Measurements from ENCODE around the gene ZNF668.

Gene ZNF668

GRCh38 chr16:31072540-31073141, 1.4 kb downstream of the ZNF668 start:
- H3K4me3 ChIP-seq (ENCODE audit: insufficient read length, low read depth), result peak overlapping the region; percentile 95
- TF ChIP-seq YY1 (IDR thresholded peaks at IDR 0.05; ENCODE audit: insufficient read depth, insufficient read length) (no peak), ZNF274 (IDR thresholded peaks at IDR 0.05; ENCODE audit: low read depth, low read length) (no peak), SUZ12 (IDR thresholded peaks at IDR 0.05; ENCODE audit: extremely low read depth, insufficient read depth, insufficient read length) (no peak)
- DNase-seq (ENCODE audit: low read depth, low spot score), result no peak

GRCh38 chr16:31071861-31072260, 2.2 kb downstream of the ZNF668 start:
- H3K4me3 ChIP-seq (ENCODE audit: insufficient read length, low read depth), result peak overlapping the region; percentile 95
- TF ChIP-seq ZNF274 (IDR thresholded peaks at IDR 0.05; ENCODE audit: low read depth, low read length) (no peak), SUZ12 (IDR thresholded peaks at IDR 0.05; ENCODE audit: extremely low read depth, insufficient read depth, insufficient read length) (no peak), YY1 (IDR thresholded peaks at IDR 0.05; ENCODE audit: insufficient read depth, insufficient read length) (no peak)
- peaks cover 19% of the 10 kb centered on the region for H3K36me3 ChIP-seq (ENCODE audit: insufficient read depth, insufficient read length, low read length)
- no peaks in the 10 kb centered on the region for H3K9me3 ChIP-seq (ENCODE audit: insufficient read depth, low read length)
- no peaks in the 10 kb centered on the region for H3K4me1 ChIP-seq (ENCODE audit: insufficient read depth, insufficient read length)
- H3K27me3 ChIP-seq (ENCODE audit: insufficient read depth, insufficient read length), result no peaks in the 10 kb centered on the region
- H3K9ac ChIP-seq (ENCODE audit: insufficient read length, low read depth), result peak overlapping the region; percentile 95
- no peak for DNase-seq (ENCODE audit: low read depth, low spot score)

More at GRCh38 chr16:31072540-31073141, 1.4 kb downstream of the ZNF668 start:
- Histone ChIP-seq H3K9ac (ENCODE audit: insufficient read length, low read depth) (peak overlapping the region; percentile 95), H3K36me3 (ENCODE audit: insufficient read depth, insufficient read length, low read length) (peaks cover 24% of the 10 kb centered on the region), H3K27me3 (ENCODE audit: insufficient read depth, insufficient read length) (no peaks in the 10 kb centered on the region), H3K9me3 (ENCODE audit: insufficient read depth, low read length) (no peaks in the 10 kb centered on the region), H3K4me1 (ENCODE audit: insufficient read depth, insufficient read length) (no peaks in the 10 kb centered on the region)

- TF ChIP-seq YY1 (IDR thresholded peaks at IDR 0.05; ENCODE audit: insufficient read depth, insufficient read length), result no peak
- no peak for TF ChIP-seq ZNF274 (IDR thresholded peaks at IDR 0.05; ENCODE audit: low read depth, low read length)
- no peak for TF ChIP-seq SUZ12 (IDR thresholded peaks at IDR 0.05; ENCODE audit: extremely low read depth, insufficient read depth, insufficient read length)
- DNase-seq (ENCODE audit: low read depth, low spot score), result no peak
- H3K36me3 ChIP-seq (ENCODE audit: insufficient read depth, insufficient read length, low read length), result peaks cover 26% of the 10 kb centered on the region
- H3K27me3 ChIP-seq (ENCODE audit: insufficient read depth, insufficient read length), result no peaks in the 10 kb centered on the region
- H3K4me3 ChIP-seq (ENCODE audit: insufficient read length, low read depth), result no peak overlapping the region
- H3K9ac ChIP-seq (ENCODE audit: insufficient read length, low read depth), result no peak overlapping the region
- H3K9me3 ChIP-seq (ENCODE audit: insufficient read depth, low read length), result no peaks in the 10 kb centered on the region
- H3K4me1 ChIP-seq (ENCODE audit: insufficient read depth, insufficient read length), result no peaks in the 10 kb centered on the region
These were observed 6.7 kb downstream of the ZNF668 start for GRCh38 chr16:31067342-31067741.

DNA sequence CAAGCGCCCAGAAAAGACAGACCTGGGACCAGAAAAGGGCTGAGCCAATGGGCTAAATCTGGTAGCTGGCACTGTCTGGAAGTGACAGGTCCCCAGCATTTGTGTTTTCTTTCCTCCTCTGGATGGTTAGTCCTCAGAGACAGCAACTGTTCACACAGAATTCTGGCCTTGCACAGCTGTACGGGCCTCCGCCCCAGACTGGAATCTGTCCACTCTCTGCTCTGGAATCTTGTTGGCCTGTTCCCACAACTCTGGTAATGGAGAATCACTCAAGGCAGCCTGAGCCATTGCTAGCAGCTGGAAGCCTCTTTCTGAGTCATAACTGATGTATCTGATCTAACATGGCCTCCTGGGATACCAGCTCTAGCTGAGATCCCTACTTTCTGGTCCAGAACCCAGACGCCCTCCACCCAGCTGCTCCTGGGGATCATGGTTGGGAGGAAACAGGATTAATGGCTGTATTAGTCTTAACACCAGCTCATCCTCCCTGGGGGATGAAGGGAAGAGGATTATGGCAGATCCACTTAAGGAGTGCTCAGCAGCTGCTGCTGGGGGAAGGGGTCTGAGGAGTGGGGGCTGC, 9.1 kb downstream of the ZNF668 start:
- no peak overlapping the region for H3K9ac ChIP-seq (ENCODE audit: insufficient read length, low read depth)
- peaks cover 49% of the 10 kb centered on the region for H3K36me3 ChIP-seq (ENCODE audit: insufficient read depth, insufficient read length, low read length)
- no peak for TF ChIP-seq ZNF274 (IDR thresholded peaks at IDR 0.05; ENCODE audit: low read depth, low read length)
- no peak for TF ChIP-seq YY1 (IDR thresholded peaks at IDR 0.05; ENCODE audit: insufficient read depth, insufficient read length)
- TF ChIP-seq SUZ12 (IDR thresholded peaks at IDR 0.05; ENCODE audit: extremely low read depth, insufficient read depth, insufficient read length), result no peak
- no peaks in the 10 kb centered on the region for H3K4me1 ChIP-seq (ENCODE audit: insufficient read depth, insufficient read length)
- no peak overlapping the region for H3K4me3 ChIP-seq (ENCODE audit: insufficient read length, low read depth)
- H3K27me3 ChIP-seq (ENCODE audit: insufficient read depth, insufficient read length), result no peaks in the 10 kb centered on the region
- no peak for DNase-seq (ENCODE audit: low read depth, low spot score)
- no peaks in the 10 kb centered on the region for H3K9me3 ChIP-seq (ENCODE audit: insufficient read depth, low read length)

DNA sequence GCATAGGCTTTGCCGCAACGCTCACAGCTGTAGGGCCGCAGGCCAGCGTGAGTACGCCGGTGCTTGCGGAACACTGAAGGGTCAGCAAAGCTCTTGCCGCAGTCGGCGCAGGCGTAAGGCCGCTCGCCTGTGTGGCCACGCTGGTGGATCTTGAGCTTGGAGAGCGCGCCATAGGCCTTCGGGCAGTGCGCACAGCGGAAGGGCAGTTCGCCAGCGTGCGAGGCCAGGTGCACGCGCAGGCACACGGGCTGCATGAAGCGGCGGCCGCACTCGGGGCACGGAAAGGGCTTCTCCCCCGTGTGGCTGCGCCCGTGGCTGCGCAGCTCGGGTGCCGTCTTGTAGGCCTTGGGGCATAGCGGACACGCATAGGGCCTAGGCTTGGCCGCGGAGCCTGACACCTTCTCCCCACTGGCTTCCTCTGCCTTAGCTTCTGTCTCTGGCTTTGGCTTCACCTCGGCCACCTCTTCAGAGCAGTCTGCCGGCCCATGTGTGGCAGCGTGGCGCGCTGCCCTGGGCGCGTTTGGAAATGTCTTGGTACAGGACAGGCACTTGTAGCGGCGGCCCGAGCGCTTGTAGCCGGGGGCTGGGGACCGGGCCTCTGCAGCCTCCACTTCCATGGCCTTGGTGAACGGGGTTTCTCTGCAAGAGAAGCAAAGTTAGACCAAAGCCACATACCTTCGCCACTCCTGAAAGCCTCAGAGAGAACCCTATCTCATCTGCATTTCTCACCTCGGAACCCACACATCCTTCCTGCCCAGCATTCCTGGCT, 10.0 kb downstream of the ZNF668 start:
- Histone ChIP-seq H3K9me3 (ENCODE audit: insufficient read depth, low read length) (no peaks in the 10 kb centered on the region), H3K4me1 (ENCODE audit: insufficient read depth, insufficient read length) (no peaks in the 10 kb centered on the region), H3K4me3 (ENCODE audit: insufficient read length, low read depth) (no peak overlapping the region), H3K9ac (ENCODE audit: insufficient read length, low read depth) (no peak overlapping the region), H3K27me3 (ENCODE audit: insufficient read depth, insufficient read length) (no peaks in the 10 kb centered on the region), H3K36me3 (ENCODE audit: insufficient read depth, insufficient read length, low read length) (peaks cover 54% of the 10 kb centered on the region)
- TF ChIP-seq ZNF274 (IDR thresholded peaks at IDR 0.05; ENCODE audit: low read depth, low read length), result no peak
- no peak for TF ChIP-seq YY1 (IDR thresholded peaks at IDR 0.05; ENCODE audit: insufficient read depth, insufficient read length)
- TF ChIP-seq SUZ12 (IDR thresholded peaks at IDR 0.05; ENCODE audit: extremely low read depth, insufficient read depth, insufficient read length), result no peak
- DNase-seq (ENCODE audit: low read depth, low spot score), result no peak

GRCh38 chr16:31063495-31063842, 10.6 kb downstream of the ZNF668 start:
- Histone ChIP-seq H3K4me3 (ENCODE audit: insufficient read length, low read depth) (no peak overlapping the region), H3K36me3 (ENCODE audit: insufficient read depth, insufficient read length, low read length) (peaks cover 54% of the 10 kb centered on the region), H3K9ac (ENCODE audit: insufficient read length, low read depth) (no peak overlapping the region), H3K27me3 (ENCODE audit: insufficient read depth, insufficient read length) (no peaks in the 10 kb centered on the region), H3K4me1 (ENCODE audit: insufficient read depth, insufficient read length) (no peaks in the 10 kb centered on the region), H3K9me3 (ENCODE audit: insufficient read depth, low read length) (no peaks in the 10 kb centered on the region)
- TF ChIP-seq SUZ12 (IDR thresholded peaks at IDR 0.05; ENCODE audit: extremely low read depth, insufficient read depth, insufficient read length) (no peak), YY1 (IDR thresholded peaks at IDR 0.05; ENCODE audit: insufficient read depth, insufficient read length) (no peak), ZNF274 (IDR thresholded peaks at IDR 0.05; ENCODE audit: low read depth, low read length) (no peak)
- no peak for DNase-seq (ENCODE audit: low read depth, low spot score)

- Histone ChIP-seq H3K9ac (ENCODE audit: insufficient read length, low read depth) (no peak overlapping the region), H3K27me3 (ENCODE audit: insufficient read depth, insufficient read length) (no peaks in the 10 kb centered on the region), H3K36me3 (ENCODE audit: insufficient read depth, insufficient read length, low read length) (peaks cover 53% of the 10 kb centered on the region), H3K4me1 (ENCODE audit: insufficient read depth, insufficient read length) (no peaks in the 10 kb centered on the region), H3K9me3 (ENCODE audit: insufficient read depth, low read length) (no peaks in the 10 kb centered on the region), H3K4me3 (ENCODE audit: insufficient read length, low read depth) (no peak overlapping the region)
- TF ChIP-seq SUZ12 (IDR thresholded peaks at IDR 0.05; ENCODE audit: extremely low read depth, insufficient read depth, insufficient read length), result no peak
- no peak for TF ChIP-seq YY1 (IDR thresholded peaks at IDR 0.05; ENCODE audit: insufficient read depth, insufficient read length)
- no peak for TF ChIP-seq ZNF274 (IDR thresholded peaks at IDR 0.05; ENCODE audit: low read depth, low read length)
- no peak for DNase-seq (ENCODE audit: low read depth, low spot score)
These were observed 12.1 kb downstream of the ZNF668 start for GRCh38 chr16:31061813-31062440.
